Hematopoietic multipotent progenitor cell treated with erythropoietin and hydrocortisone succinate and interleukin-3 and kit ligand, for 6 days (in vitro differentiated cells): ENCODE data around the gene CPSF3.
"Not testable (repeated sequence)": the region's sequence is repeated elsewhere in the genome, so short reads cannot be mapped to it uniquely, and the experiment has no call there.

Experiments used
- DNase-seq: peaks from one replicate; pipeline ENCODE4 v3.0.0-alpha.2; 2015

Gene CPSF3

DNA sequence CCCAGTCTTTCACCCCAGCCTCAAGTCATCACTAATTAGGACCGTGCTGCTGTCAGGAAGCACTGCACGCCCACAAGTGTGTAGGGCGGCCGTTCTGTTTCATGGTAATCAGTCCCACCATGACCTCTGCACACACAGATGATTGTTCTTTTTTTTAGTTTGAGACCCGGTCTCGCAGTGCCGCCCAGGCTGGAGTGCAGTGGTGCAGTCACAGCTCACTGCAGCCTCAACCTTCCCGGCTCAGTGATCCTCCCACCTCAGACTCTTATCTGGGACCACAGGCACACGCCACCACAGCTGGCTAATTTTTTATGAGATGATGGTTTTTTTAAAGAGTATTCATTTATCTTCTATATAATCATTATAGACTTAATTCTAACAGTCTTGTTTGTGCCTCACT, 49.1 kb downstream of the CPSF3 start:
- DNase-seq = peak; percentile 78

DNA sequence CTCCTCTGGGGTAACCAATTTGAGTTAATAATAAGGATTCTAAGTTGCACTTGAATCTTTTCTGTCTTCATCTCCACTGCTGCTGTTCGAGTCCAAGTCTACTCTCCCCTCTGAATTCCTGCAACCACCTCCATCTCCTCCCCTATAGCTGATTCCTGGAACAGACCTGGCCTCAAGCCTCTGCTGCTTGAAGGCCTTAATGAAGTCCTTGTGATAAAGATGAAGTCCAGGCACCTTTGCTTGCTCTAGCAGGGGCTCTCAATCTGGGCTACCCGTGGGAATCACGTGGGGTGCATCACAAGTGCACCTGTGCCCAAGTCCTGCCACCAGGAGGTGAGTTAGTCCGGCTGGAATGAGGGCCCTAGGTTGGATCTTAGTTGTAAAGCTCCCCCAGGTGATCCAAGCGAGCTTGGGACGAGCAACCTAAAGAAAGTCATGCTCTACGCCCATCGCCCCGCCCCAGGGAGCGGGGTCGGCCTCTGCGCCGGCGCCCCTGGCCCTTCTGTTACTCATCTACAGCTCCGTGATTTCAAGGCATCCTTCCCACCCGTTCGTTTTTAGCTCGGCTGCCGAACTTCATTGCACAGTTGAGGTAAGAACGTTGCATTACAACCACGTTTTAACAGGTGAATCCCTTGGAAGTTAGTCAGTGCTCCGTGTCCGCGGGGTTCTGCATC, 50.0 kb downstream of the CPSF3 start:
- peak; percentile 20 for DNase-seq

DNA sequence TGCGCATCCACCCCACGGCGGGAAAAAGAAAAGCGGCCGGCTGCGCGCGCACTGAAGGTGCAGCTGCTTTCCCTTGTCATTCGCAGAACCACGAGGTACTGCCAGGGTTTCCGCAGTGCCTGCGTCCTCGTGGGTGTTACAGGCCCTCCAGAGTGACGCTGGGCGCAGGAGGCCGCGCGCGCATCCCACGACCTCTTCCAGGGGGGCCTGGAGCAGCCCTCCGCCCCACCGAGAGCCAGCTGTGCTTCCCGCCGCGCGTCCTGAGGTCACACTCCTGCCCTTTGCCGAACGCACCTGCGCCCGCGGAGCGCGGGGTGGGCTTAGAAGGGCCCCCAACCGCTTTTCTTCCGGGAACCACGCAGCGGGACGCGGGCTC, 50.5 kb downstream of the CPSF3 start:
- peak; percentile 56 for DNase-seq

DNA sequence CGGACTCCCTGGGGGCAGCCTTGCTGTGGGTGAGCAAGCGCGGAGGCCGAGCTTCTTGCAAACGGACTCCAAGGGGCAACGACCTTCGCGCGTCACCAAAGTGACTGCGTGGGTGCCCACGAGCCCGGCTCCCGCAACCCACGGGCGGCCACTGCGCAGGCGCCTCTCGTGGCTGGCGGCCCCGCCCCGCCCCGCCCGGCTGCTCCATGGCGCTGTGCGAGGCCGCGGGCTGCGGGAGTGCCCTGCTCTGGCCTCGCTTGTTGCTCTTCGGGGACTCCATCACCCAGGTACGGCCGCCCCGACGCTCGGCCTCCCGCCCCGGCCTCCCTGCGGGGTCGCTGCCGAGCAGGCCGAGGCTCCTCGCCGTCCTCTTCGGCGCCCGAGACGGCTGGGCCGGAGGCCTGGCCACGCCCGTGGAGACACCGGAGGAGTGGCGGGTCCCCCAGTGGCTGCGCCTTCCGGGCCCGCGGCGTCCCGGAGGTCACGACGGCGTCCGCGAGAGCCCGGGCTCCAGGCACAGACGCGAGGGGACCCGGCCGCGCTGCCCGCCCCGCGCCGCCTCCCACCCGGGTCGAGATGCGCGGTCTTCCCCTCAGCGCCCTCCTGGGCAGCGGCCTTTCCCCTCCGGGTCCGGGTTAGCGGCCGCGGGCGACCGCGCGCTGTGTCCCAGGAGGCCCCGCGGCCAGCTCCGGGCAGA, 51.1 kb downstream of the CPSF3 start, which contains the start of gene IAH1:
IAH1 (plus strand) TSS at position 191 of the 697 bp plus-strand sequence; CDS start at position 207, 16 bp downstream.
- DNase-seq = peak; percentile 69

DNA sequence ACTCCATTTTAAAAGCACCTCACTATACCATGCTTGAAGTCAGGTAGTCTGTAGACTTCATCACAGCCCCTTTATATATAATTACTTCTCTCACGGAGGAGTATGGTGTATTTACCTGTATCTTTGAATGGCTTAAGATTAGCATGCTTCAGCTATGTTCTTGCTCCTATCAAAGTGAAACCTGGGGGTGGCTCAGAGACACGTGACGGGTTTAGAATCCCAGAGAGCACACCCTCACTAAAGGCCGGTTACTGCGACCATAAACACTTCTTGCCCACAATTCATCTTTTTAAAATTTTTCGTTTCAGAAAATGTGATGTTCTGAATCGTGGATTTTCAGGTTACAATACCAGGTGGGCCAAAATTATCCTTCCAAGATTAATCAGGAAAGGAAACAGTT, 54.5 kb downstream of the CPSF3 start:
- no peak for DNase-seq

DNA sequence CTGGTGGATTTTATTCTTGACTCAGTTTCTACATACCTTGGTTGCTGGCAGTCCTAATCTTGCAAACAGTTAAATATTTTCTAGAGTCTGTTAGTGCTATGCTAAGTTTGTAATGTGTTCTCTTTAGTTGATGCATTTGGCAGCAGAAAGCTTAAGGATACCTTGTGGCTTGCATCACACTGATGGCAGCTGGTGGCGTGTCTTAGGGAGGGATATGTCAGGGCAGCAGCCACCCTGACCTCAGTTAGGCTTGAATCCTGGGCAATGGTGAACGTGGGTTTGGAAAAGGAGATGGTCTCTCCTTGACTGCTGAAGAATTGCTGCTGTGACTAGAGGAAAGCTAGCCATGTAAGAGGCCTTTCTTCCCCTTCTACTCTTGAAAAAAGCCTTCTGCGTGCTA, 55.1 kb downstream of the CPSF3 start:
- no peak for DNase-seq

DNA sequence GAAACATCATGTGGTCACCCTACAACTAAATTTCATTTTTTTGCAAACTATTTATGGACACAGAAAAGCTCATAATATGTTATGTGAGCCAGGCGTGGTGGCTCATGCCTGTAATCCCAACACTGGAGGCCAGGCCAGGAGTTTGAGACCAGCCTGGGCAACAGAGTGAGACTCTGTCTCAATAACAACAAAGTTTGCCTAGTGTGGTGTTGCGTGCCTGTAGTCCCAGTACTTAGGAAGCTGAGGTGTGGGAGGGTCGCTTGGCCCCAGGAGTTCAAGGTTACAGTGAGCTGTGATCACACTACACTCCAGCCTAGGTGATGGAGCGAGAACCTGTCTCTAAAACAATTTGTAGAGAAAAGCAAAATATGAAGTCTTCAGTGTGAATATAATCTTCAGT, 56.7 kb downstream of the CPSF3 start:
- DNase-seq = no peak

DNA sequence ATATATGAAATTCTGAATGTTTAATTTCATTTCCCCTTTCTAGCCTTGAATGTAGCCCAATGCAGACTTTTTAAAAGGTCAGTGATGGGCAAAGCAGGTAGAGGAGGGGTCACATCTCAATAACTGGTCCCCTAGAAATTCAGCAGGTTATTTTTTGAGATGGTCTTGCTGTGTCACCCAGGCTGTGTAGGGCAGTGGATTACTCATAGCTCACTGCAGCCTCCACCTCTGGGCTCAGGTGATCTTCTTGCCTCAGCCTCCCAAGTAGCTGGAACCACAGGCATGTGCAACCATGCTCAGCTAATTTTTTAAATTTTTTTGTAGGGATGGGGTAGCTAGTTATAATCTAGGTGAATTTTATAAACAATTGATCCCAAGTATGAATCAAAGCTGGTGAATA, 59.7 kb downstream of the CPSF3 start:
- DNase-seq = no peak

DNA sequence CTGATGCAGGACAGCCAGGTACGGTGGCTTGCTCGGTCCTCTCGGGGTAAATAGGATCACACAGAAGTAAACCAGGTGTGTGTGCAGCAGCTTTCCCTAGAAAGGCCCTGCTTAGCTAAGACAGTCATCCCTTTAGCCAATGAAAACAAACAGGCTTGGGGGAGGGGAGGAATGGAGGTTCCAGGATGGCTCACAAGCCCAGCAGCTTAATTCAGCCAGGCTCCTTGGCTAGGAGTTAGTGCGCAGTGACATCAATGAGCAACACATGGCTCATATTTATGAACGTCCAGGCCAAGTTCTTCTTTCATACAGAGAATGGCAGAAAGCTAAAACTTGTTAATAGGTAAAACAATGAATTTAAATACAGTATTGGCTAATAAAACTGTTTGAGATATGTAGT, 61.1 kb downstream of the CPSF3 start:
- DNase-seq = no peak

DNA sequence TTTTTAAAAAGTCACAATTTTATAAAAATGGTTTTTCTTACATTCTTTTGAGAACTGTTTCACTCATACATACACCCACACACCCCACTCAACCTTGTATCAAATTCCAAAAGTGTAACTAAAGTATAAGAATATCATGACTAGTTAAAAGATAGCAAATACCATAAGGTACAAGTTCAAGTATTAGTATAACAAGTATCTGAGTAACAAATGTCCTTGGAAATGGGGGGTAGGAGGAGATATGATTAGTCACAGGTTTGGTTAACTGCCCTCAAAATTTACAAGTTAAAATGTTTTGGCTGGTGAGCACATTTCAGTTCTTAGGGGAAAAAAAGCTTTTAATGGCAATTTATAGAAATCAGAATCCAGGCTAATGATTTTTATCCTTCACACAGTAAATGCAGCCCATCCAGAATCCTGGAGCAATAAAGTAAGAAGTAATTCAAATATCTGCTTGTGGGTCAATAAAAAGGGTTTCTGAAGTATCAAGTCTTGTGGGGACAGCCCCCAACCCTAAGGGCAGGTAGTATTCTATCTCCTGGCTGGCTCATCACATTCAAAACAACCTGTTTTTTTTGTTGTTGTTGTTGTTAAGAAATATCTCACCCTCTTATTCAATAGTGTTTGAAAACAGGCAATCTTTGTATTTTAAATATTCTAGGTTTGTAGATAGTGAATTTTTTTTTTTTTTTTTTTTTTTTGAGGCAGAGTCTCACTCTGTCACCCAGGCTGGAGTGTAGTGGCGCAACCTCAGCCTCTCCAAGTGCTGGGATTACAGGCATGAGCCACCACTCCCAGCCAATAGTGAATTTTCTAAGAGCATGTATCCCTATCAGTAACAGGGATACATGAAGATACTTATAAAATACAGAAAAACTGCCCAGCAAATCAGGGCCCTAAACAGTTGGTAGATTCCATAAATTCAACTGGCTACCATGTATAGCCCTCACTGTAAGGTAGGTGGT, 65.4 kb downstream of the CPSF3 start:
- no peak for DNase-seq

DNA sequence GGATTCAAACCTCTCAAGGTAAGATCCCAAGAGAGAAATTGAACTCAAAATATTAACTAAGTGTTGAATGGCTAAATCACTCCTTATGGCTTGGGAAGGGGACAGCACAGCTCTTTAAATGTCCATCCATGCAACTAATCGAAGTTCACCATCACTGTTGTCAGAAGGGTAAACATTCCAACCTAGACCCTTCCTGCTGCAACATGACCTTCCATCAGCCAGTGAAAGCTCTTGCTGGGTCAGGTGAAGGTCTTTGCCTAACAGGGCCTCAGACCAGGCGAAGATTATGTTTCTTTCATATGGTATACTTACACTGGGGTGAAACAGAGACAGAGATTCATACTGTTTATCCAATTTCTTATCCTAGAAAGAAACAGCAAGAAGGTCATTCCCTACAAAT, 67.3 kb downstream of the CPSF3 start:
- no peak for DNase-seq

DNA sequence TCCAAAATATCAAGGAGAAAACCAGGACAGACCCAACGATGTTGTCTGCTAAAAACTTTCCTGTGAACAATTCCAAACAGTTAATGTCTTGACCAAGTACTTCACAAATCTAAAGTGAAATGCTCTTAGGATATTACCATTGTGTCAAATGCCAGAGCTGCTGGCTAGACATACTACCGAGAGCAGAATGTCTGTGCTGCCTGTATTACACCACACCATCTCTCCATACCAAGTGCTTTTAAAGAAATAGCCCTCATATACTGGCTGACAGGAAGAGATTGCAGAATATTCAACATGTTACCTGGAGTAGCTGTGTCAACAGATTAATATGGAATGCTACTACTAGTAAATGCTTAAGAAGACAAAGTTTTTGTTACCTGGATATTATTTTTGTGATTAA, 69.5 kb downstream of the CPSF3 start:
- no peak for DNase-seq

DNA sequence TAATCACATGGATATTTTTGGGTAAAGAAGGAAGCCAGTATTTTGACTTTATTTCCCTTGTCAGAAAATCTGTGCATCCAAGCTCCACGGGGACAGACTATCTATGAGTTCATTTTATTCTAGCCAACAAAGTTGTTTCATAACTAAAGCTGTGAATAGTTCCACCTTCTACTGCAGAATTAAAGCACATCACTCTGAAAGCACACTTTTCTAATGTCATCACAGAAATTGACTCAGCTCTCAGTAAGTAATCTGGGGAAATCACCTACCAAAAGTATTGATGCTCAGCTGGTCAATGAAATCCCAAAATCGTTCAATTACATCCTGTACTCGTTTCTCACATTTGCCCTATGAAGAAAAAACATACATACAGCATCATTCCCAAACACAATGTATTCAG, 70.0 kb downstream of the CPSF3 start:
- no peak for DNase-seq

DNA sequence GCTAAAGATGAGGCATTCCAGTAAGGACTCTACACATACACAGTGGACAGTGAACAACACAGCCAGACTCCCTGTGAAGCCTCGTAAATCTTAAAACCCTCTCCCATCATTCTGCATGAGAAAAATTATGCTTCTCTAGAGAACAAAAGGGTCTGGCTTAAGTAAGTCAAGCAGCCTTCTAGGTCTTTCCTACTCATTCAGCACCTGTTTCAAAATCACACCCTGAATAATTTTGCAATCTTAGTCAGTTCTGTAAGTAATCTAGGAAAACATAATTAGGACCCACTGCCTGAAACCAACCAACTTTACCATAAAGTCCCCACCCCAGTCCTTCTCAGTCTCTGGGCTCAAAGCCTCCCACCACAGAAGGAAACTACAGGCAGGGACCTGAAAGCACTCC, 70.6 kb downstream of the CPSF3 start:
- DNase-seq = no peak

DNA sequence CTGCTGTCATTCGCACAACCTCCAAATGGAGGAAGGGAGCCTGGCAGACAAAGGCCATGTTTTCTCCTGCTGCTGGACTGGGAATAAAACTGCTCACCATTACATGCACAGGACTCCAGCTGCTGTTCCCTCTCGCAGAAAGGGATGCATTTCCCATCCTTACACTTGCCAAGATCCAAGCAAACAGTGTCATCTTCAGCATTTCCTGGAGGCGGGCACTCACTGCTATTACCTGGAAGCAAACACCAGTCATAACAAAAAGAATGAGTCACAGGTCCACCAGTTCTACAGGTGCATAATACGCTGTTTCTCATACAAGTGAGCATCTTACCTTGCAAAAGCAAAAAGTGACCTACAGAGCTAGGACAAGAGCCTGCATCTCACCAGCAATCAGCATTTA, 73.6 kb downstream of the CPSF3 start:
- no peak for DNase-seq

DNA sequence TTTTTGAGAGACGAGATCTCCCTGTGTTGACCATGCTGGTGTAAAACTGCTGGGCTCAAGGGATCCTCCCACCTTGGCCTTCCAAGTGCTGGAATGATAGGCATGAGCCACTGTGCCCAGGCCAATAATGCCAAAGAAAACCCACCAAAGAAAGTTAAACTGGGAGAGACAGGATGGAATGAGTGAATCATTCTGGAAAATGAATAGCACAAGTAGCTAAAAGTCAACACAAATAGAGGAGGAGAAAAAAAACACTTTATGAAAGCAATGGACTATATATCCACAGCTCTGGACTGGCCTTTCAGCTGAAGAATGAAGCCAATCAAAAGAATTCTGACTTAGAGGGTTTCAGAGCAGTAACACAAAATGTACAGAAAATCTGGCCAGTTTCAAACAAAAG, 74.8 kb downstream of the CPSF3 start:
- DNase-seq = no peak

DNA sequence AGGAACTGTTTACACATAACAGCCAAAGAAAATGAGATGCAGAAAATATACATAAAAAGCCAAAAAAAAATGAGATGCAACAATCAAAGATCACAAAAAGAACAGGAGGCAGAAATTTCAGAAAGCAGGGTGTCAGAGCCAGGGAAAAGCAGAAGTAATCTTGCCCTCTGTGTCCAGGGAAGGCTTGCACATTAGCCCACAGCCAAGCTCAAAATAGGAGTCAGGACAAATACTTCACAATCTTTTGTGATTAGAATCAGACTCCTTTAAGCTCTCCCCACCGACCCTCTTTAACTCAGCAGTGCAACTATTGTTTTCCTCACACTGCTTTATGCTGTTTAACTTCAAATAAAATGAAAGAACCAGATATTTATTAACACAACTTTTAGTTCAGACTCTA, 85.5 kb downstream of the CPSF3 start:
- DNase-seq = no peak

DNA sequence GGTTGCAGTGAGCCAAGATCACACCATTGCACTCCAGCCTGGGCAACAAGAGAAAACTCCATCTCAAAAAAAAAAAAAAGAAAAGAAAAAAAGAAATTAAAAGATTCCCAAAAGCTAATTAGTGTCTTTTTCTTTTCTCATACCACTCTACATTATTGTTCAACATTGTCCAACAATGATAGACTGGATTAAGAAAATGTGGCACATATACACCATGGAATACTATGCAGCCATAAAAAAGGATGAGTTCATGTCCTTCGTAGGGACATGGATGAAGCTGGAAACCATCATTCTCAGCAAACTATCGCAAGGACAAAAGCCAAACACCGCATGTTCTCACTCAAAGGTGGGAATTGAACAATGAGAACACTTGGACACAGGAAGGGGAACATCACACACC, 90.5 kb downstream of the CPSF3 start:
- not testable (repeated sequence) for DNase-seq

DNA sequence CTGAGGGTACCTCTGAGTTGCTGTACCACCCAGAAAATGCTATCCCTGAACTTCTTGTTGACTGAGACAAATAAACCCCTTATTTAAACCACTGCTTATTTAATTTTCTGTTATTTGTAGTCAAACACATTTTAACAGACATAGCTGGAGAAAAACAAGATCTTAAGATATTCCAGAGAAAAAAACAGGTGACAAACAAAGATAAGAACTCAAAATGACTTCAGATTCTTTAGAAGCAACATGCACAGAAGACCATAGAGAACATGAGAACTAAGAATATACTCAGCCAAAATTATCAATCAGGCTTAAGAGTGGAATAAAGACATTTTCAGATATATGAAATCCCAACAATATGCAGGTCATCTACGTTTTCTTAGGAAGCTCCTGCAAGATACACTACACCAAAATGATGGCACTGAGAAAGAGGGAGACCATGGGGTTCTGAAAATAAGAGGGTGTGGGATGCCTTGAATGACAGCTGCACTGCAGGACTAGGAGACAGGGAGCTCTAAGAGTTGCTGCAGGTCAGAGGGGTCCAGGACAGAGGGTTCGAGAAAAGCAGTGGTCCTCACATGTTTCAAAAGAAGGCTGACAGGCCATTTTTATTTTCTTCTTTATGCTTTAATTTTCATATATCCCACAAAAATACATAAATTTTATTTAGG, 93.8 kb downstream of the CPSF3 start:
- DNase-seq = peak; percentile 46

DNA sequence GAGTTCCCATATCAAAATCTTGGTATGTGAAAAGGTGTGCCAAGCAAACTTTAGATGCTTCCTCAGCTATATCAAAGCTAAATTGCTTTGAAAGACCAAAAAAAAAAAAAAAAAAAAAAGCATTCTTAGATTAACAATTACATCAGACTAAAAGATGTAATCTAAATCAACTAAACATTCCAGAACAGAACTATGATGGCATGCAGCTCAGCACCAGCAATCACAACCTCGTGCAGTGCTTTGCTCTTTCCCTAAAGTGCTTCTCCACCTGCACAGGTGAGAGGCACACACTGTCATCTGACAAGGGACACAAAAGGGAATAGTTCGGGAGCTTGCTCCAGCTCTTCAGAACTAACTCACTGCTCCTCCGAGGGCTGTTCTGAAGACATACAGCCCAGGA, 94.7 kb downstream of the CPSF3 start:
- DNase-seq = no peak

DNA sequence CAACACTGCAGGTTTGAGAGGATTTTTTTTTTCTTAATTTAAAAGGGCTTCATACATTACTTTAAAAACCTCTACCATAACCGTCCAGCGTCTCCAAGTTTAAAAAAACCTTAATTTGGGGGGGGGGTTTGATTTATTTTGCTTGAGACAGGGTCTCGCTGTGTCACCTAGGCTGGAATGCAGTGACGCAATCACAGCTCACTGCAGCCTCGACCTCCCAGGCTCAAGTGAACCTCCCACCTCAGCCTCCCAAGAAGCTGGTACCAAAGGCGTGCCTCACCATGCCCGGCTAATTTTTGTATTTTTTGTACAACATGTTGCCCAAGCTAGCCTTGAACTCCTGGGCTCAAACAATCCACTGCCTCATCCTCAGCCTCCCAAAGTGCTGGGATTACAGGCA, 95.3 kb downstream of the CPSF3 start:
- no peak for DNase-seq

DNA sequence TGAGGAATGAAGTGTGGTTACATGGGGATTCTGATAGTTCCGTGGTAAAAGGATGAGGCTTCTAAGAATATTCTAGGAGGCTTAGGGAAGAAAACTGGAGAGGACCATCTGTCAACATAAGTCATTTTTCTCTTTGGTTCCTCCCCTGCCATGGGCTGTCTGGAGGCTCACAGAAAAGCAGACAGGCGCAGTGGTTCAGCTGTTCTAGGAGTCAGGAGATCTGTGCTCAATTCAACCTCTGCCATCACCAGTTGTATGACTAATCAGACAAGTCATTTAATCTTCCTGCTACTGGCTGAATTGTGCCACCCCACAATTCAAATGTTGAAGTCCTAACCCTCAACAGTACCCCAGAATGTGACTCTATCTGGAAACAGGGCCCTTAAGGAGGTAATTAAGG, 95.8 kb downstream of the CPSF3 start:
- DNase-seq = no peak
